Measurements from ENCODE around the gene EREG.

- no peak for TF ChIP-seq CTCF (IDR thresholded peaks at IDR 0.05)
- TF ChIP-seq POLR2AphosphoS5 (IDR thresholded peaks at IDR 0.05) = no peak
Observed at GRCh38 chr4:74367656-74368290, 2.8 kb downstream of the EREG start.
